ENCODE measurements around the gene TSTD2. TPM values are rescaled to one million over a fixed set of nuclear protein-coding genes. Genes with fewer than 3 reads are reported as not detected.
"Not testable (repeated sequence)": the region's sequence is repeated elsewhere in the genome, so short reads cannot be mapped to it uniquely, and the experiment has no call there.

The TSTD2 gene
- total RNA-seq, 1 donor from 2014 or later, result 15.0 TPM

- no peak for DNase-seq
Observed at GRCh38 chr9:97629156-97629555, 4.0 kb downstream of the TSTD2 start.

- no peak for DNase-seq
Observed at GRCh38 chr9:97628668-97629067, 4.5 kb downstream of the TSTD2 start.

GRCh38 chr9:97627624-97628023, 5.5 kb downstream of the TSTD2 start:
- no peak for DNase-seq

- no peak for DNase-seq
Observed at GRCh38 chr9:97625620-97626019, 7.5 kb downstream of the TSTD2 start.

GRCh38 chr9:97623946-97624345, 9.2 kb downstream of the TSTD2 start:
- no peak for DNase-seq

GRCh38 chr9:97622483-97622882, 10.7 kb downstream of the TSTD2 start:
- not testable (repeated sequence) for DNase-seq

DNA sequence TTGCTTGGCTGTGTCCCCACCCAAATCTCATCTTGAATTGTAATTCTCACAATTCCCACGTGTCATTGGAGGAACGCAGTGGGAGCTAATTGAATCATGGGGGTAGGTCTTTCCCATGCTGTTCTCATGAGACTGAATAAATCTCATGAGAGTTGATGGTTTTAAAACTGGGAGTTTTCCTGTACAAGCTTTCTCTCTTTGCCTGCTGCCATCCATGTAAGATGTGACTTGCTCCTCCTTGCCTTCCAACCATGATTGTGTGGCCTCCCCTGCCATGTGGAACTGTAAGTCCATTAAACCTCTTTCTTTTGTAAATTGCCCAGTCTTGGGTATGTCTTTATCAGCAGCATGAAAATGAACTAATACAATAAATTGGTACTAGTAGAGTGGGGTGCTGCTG, 13.1 kb downstream of the TSTD2 start:
- not testable (repeated sequence) for DNase-seq

- DNase-seq, result no peak
Observed at GRCh38 chr9:97617939-97618416, 15.2 kb downstream of the TSTD2 start.

DNA sequence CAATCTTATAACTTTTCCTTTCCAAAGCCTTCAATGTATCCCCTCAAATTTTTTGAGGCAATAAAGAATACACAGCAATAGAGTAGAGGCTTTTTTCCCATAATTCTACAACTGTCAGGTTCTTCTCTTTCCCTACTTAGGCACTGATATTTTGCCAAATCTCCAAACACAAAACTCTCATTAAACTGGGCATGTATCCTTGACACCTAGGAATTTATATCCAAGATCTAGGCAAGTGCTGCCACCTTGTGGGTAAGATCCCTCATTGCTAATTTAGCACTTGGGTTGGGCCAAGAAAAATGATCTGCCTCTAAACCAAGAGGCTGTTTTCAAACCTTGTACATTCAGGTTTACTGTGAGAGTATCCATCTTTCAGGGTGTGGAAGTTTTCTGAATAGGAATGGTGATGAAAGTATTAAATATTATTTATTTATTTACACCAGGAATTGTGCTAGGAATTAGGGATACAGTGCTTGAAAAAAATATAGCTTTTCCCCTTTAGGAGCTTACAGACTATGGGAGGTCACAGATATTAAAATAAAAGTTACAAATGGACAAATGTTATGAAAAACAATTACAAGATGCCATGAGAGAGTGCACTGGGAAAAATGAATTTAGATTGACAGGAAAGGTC, 17.6 kb downstream of the TSTD2 start:
- peak; percentile 85 for DNase-seq

- no peak for DNase-seq
Observed at GRCh38 chr9:97604901-97605645, 28.1 kb downstream of the TSTD2 start.

GRCh38 chr9:97602430-97602829, 30.7 kb downstream of the TSTD2 start:
- DNase-seq, result no peak

- no peak for DNase-seq
Observed at GRCh38 chr9:97601228-97601898, 31.8 kb downstream of the TSTD2 start.

DNA sequence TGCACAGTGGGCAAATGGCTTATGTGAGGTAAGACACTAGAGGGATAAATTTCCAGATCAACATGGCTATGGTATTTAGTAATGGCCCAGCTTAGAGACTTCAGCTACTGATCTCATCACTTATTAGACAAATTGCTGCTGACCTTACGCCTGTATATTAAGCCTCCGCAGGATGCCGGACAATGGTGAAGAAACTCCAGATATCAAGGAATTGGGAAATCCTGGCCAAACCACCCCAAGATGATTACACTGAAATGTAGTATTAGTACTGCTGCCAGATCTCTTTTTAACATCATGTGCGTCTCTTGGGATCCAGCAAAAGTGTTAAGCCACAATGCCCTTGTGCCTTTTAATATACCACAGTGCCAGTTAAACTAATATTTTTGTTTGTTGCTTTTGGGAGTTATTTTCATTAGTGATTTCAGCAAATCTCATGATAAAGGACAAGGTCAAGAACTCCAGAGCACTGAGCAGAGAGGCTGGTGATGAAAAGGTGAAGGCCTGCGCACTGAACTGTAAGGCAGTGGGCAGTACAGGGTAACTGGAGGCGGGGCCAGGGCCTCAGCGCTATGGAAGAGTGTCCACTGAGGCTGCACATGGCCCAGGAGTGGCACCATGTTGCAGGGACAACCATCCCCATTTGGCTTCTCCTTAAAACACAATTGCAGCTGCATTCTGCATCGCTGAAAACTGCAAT, 32.5 kb downstream of the TSTD2 start:
- no peak for DNase-seq

GRCh38 chr9:97599314-97599846, 33.8 kb downstream of the TSTD2 start:
- no peak for DNase-seq

DNA sequence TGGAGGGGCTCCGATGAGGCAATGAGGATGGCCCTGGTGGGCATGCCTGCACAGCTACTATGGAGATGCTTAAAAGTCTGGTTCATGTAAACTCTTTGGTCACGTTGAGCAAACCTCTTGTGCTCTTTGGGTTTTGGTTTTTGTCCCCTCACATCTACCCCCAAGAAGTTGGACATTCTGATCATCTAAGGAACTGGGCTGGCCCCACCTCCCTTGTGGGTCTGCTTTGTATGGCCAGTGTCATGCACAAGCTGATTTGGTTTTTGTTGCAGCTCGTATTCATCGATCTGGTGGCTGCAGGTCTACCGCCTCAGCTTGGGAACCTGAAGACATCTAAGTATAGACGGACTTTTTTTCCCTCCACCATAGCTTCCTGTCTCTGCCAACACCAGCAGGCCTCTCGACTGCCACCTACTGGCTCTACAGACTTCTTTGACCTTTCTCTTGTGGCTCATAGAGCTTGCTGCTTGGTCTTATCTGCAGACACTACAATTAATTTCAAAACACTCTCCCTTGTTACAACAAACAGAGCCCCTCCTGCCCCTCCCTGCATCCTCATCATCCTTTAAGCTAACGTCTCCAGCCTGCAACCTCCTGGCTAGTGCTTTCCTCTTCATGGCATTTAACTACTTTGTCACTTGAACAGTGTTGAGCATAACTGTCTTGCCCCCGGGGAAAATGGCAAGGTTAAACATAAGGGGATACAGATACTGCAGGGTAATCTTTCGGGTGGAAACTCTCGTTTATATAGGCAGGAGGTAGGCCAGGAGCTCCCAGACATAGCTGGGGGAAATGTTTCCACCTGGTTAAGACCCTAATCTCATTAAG, 34.5 kb downstream of the TSTD2 start:
- DNase-seq, result peak; percentile 90

DNA sequence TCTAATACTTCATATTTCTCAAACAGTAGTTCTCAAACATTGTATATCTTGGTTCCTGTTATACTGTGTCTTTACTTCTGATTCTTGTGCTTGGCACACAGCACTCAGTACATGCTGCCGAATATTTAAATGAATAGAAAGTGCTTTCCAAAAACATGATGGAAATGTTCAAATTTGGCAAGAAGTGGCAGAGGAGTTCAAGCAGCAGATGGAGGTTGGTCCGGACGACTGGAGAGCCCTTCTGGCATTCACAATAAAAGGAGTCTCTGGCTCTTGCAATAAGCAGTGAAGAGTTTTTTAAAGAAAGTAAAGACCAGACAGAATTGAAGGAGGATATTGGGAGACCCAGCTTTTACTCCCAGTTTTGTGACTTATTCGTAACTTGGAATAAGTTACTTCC, 36.3 kb downstream of the TSTD2 start:
- DNase-seq, result no peak

DNA sequence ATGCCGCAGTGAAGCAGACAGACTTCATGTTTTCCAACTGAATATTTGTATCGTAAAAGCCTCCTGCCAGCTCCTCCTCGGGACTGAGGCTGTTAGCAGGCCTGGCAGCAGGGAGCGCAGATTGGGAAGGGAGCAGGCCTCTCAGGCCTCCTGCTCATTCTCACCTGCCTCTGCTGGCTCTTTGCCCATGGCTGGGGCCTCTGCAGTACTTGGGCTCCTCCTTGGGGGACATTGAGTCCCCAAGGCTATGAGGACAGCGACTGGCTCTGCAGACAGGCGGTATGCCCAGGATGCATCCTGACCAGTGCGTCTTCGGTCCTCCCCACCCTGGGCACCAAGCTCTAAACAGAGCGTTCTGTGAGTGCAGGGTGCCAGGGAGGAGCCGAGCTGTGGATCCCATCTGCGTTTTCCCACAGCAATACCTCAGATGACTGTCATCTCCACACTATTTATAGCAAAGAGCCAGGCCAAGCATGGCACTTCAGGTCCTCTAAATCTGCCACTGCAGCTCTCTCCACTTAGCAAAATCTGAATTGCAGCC, 38.7 kb downstream of the TSTD2 start:
- DNase-seq, result no peak

DNA sequence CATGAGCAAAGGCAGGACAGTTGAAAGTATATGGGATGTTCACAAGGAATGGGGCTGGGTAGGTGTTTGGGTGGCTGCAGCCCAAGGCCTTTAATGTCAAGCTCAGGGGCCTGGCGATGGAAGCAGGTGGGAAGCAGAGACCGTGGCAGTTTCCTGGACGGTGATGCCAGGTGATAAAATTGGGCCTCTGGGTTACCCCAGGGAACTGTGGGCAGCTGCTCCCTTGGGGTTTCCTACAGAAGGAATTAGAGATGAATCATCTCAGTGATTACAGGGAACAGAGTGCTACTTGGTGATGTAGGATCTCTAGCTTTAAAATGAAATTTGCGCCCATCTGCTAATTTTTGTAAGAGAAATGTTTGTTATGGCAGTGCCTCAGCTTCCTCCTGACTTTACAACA, 39.2 kb downstream of the TSTD2 start:
- no peak for DNase-seq

DNA sequence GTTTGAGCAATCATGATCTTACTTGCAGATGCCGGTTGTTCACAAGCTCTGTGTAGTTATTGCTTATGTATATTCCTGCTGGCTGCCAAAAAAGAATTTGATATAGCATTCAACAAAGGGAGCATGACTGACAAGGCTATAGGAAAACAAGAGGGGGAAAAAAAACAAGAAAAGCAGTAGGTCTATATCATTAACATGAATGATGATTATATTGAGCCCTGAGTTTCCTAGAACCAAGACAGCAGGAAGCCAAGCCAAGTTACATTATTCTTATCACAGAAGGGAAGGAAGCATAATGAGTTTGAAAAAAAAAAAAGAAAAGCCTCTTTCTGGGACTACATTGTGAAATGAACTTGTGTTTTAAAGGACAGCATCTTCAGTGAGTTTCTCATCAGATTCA, 41.0 kb downstream of the TSTD2 start:
- peak; percentile 26 for DNase-seq

- DNase-seq, result no peak
Observed at GRCh38 chr9:97591535-97591934, 41.6 kb downstream of the TSTD2 start.

DNA sequence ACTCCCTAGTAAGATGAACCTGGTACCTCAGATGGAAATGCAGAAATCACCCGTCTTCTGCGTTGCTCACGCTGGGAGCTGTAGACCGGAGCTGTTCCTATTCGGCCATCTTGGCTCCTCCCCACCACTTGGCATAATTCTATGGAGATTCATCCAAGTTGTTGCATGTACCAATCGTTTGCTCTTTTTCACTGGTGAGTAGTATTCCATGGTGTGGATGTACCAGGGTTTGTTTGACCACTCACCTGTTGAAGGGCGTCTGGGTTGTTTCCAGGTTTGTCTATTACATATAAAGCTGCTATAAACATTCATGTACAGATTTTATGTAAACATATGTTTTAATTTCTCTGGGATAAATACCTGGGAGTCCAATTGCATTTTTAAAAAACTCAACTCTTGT, 46.3 kb downstream of the TSTD2 start:
- not testable (repeated sequence) for DNase-seq

DNA sequence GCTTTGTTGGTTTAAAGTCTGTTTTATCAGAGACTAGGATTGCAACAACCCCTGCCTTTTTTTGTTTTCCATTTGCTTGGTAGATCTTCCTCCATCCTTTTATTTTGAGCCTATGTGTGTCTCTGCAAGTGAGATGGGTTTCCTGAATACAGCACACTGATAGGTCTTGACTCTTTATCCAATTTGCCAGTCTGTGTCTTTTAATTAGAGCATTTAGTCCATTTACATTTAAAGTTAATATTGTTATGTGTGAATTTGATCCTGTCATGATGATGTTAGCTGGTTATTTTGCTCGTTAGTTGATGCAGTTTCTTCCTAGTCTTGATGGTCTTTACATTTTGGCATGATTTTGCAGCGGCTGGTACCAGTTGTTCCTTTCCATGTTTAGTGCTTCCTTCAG, 48.4 kb downstream of the TSTD2 start:
- DNase-seq, result not testable (repeated sequence)
